GM13977 (cell line): ENCODE measurements around the gene ERGIC3.

Source experiments
- DNase-seq: peaks from one replicate; pipeline ENCODE4 v3.0.0; 2012; ENCODE audit warnings: low spot score
- CTCF ChIP-seq: IDR thresholded peaks from 2 replicates; pipeline ENCODE4 v1.5.1; 2012; ENCODE audit warnings: mild to moderate bottlenecking, control low read depth; ENCODE audit not compliant: insufficient read depth; ENCODE audit errors: extremely low read depth, missing control alignments
- in situ Hi-C: fragments of 300-500 bp; cut with MboI; formaldehyde crosslinking; loops from one replicate; pipeline ENCODE4 v1.12.0; 2022; ENCODE audit warnings: low sequenced_read_pairs, low pct_unique_long_range_greater_than_20kb, mixed read lengths, inconsistent platforms; ENCODE audit not compliant: unreplicated experiment

ERGIC3 gene

GRCh38 chr20:35579196-35579595 lies 37.3 kb downstream of the ERGIC3 start:
- TF ChIP-seq CTCF: no peak
- in situ Hi-C loops: no loop called here
- DNase-seq: no peak

- in situ Hi-C loops: no loop called here
- TF ChIP-seq CTCF: no peak
- DNase-seq: no peak
Measured at GRCh38 chr20:35582131-35582530, 40.3 kb downstream of the ERGIC3 start.

GRCh38 chr20:35582741-35583404 lies 41.0 kb downstream of the ERGIC3 start:
- no peak for TF ChIP-seq CTCF
- in situ Hi-C loops: no loop called here
- no peak for DNase-seq

- DNase-seq: no peak
- in situ Hi-C loops: no loop called here
- TF ChIP-seq CTCF: no peak
Measured at GRCh38 chr20:35583636-35584560, 42.0 kb downstream of the ERGIC3 start.

- no peak for DNase-seq
- in situ Hi-C loops: no loop called here
- no peak for TF ChIP-seq CTCF
Measured at GRCh38 chr20:35586751-35587425, 45.0 kb downstream of the ERGIC3 start.

GRCh38 chr20:35587436-35587835 lies 45.6 kb downstream of the ERGIC3 start:
- TF ChIP-seq CTCF: no peak
- in situ Hi-C loops: no loop called here
- DNase-seq: no peak
